Peyer's patch (tissue), 4 donors: Measurements from ENCODE around the gene LPIN1. TPM values are rescaled to one million over a fixed set of nuclear protein-coding genes. Genes with fewer than 3 reads are reported as not detected.
"Not testable (repeated sequence)": the region's sequence is repeated elsewhere in the genome, so short reads cannot be mapped to it uniquely, and the experiment has no call there.

ENCODE experiments used
- DNase-seq, 3 donors: peaks; one replicate each; pipeline ENCODE4 v3.0.0-alpha.2; 2017 to 2019
- H3K27ac ChIP-seq, 4 donors: fragments of 200-600 bp; sonication (generic); one replicate each; pipeline ENCODE4 v1.5.1; 2016 to 2019
- H3K27me3 ChIP-seq, 2 donors: fragments of 200-600 bp; sonication (generic); one replicate each; pipeline ENCODE4 v1.5.1; 2019
- H3K36me3 ChIP-seq, 3 donors: fragments of 200-600 bp; sonication (generic); one replicate each; pipeline ENCODE4 v1.5.1; 2016 to 2019
- H3K4me1 ChIP-seq, 4 donors: fragments of 200-600 bp; sonication (generic); one replicate each; pipeline ENCODE4 v1.5.1; 2016 to 2019
- H3K4me3 ChIP-seq, 4 donors: fragments of 200-600 bp; sonication (generic); 1 replicate in 3 of 4; 2 replicates in 1 of 4; pipeline ENCODE4 v1.5.1; 2016 to 2019; ENCODE audit warnings: mild to moderate bottlenecking in 1 of 4
- H3K9me3 ChIP-seq, 4 donors: fragments of 200-600 bp; sonication (generic); one replicate each; pipeline ENCODE4 v1.5.1; 2016 to 2019; ENCODE audit warnings: mild to moderate bottlenecking in 1 of 4
- CTCF ChIP-seq, 6 experiments: fragments of 450-650 bp in 4 of 6; fragments of 200-600 bp in 2 of 6; sonication (generic) in 1 of 6; IDR thresholded peaks; one replicate each; pipeline ENCODE4 v1.5.1; 2017 to 2019; ENCODE audit warnings: antibody characterized with exemption in 6 of 6, mild to moderate bottlenecking in 3 of 6, moderate library complexity in 1 of 6
- POLR2A ChIP-seq, 2 donors: fragments of 450-650 bp; IDR thresholded peaks; one replicate each; pipeline ENCODE4 v1.5.1; 2017; ENCODE audit warnings: antibody characterized with exemption in 2 of 2, mild to moderate bottlenecking in 2 of 2, moderate library complexity in 2 of 2
- total RNA-seq, 4 donors: library from RNA; depleted of rRNA; stranded (reverse); fragments of >200 nt; gene quantifications; one replicate each; pipeline ENCODE4 v1.1.0, GENCODE V29; 2016

Gene LPIN1
- total RNA-seq, 4 donors from 2014 or later: 28.7 to 69.3 (median 44.0) TPM

DNA sequence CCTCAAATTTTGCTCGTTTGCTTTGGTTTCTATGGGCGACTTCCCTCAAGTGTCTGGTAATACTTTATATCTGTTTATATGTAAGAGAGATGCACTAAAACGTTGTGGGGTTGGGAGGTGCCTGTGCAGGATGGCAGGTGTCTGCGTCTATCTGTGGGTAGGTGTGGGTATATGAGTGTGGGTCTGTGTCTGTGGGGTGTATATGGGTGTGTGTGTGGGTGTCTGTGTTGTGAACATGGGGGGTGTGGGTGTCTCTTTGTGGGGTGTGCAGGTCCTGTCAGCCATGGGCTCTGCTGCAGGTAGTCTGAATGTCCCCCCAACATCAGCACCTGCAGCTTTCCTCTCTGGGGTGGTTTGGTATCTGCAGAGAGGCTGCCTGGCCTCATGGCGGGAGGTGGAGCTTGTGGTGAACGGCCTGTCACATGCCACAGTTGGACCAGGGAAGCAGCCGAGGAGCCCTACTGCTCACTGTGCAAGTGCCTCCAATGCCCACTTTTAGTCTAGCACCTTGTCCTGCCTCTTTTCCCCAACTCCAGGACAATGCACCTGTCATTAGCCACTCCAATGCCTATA is 90.3 kb downstream of the LPIN1 start:
- no peaks in the 10 kb centered on the region for H3K36me3 ChIP-seq
- H3K4me3 ChIP-seq: no peak overlapping the region
- no peaks in the 10 kb centered on the region for H3K4me1 ChIP-seq
- no peaks in the 10 kb centered on the region for H3K27me3 ChIP-seq
- no peak for DNase-seq
- H3K27ac ChIP-seq: no peak overlapping the region
- peaks cover 0 to 5% (median 0%) of the 10 kb centered on the region in 4 donors for H3K9me3 ChIP-seq
- no peak for TF ChIP-seq CTCF (IDR thresholded peaks at IDR 0.05)
- TF ChIP-seq POLR2A (IDR thresholded peaks at IDR 0.05): no peak

DNA sequence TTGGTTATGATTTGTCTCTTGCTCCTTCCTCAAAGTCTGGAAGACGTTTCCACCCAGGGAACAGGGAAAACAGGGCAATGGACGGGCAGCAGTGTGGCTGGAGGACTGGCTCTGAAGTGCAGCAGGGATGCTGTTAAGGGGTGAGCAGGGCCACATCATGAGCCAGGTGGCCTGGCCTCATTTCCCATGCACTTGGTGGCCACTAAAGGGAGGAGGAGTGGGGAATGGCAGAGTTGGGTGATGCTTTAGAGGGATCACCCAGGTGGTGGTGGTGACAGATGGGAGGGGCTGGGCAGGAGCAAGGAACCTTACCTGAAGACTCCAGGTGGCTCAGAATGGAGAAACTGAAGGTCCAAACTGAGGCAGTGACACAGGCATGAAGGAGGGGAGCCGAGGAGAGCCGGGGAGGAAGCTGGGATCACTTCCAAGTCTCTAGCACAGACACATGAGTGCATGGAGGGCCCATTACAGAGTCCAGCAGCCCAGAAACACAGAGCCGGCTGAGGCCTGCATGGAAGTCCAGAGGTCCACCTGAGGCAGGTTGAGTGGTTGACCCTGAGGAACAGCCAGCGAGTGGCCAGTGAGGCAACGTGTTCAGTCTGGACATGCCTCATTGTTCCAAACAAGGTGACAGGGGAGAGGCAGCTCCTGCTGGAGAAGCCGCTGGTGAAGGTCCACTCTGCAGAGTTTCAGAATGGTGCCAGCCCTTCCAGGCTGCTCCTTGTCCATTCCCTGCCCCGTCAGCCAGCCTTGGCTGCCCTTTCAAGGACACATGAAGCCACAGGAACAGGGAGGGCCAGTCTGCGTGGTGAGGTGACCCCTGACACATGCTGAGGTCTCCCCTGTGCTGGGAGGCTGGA is 91.7 kb downstream of the LPIN1 start:
- no peak for DNase-seq
- Histone ChIP-seq H3K27me3 (no peaks in the 10 kb centered on the region), H3K4me3 (no peak overlapping the region), H3K9me3 (peaks cover 0 to 5% (median 0%) of the 10 kb centered on the region in 4 donors), H3K27ac (no peak overlapping the region), H3K4me1 (no peaks in the 10 kb centered on the region), H3K36me3 (no peaks in the 10 kb centered on the region)
- TF ChIP-seq CTCF (IDR thresholded peaks at IDR 0.05): no peak
- no peak for TF ChIP-seq POLR2A (IDR thresholded peaks at IDR 0.05)

- Histone ChIP-seq H3K27me3 (no peaks in the 10 kb centered on the region), H3K4me1 (no peaks in the 10 kb centered on the region), H3K27ac (no peak overlapping the region), H3K4me3 (no peak overlapping the region), H3K36me3 (no peaks in the 10 kb centered on the region), H3K9me3 (no peaks in the 10 kb centered on the region)
- DNase-seq: no peak
- TF ChIP-seq CTCF (IDR thresholded peaks at IDR 0.05) (no peak), POLR2A (IDR thresholded peaks at IDR 0.05) (no peak)
Measured at GRCh38 chr2:11839916-11840315, 93.5 kb downstream of the LPIN1 start.

DNA sequence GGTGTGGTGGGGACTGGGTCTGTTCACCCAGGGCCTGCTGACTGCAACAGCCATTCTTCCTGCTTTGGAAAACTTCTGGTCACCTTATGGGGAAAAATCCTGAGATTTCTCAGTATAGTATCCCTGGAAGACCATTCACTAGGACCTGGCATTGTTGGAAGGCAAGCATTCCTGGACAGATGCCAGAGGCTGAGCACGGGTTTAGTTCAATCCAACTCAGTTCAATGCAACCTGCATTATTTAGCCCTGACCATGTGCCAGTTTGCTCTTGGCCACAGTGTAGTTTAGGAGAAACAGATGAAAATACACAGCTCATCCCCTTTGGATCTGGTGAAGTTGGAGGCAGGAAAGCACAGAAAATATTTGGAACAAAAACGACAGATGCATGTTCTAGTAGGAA is 95.9 kb downstream of the LPIN1 start:
- no peak overlapping the region for H3K4me3 ChIP-seq
- H3K27me3 ChIP-seq: no peaks in the 10 kb centered on the region
- H3K9me3 ChIP-seq: no peaks in the 10 kb centered on the region
- H3K27ac ChIP-seq: no peak overlapping the region
- TF ChIP-seq CTCF (IDR thresholded peaks at IDR 0.05) (no peak), POLR2A (IDR thresholded peaks at IDR 0.05) (no peak)
- H3K36me3 ChIP-seq: no peaks in the 10 kb centered on the region
- DNase-seq: no peak
- no peaks in the 10 kb centered on the region for H3K4me1 ChIP-seq

DNA sequence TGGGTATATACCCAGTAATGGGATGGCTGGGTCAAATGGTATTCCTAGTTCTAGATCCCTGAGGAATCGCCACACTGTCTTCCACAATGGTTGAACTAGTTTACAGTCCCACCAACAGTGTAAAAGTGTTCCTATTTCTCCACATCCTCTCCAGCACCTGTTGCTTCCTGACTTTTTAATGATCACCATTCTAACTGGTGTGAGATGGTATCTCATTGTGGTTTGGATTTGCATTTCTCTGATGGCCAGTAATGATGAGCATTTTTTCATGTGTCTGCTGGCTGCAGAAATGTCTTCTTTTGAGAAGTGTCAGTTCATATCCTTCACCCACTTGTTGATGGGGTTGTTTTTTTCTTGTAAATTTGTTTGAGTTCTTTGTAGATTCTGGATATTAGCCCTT is 98.4 kb downstream of the LPIN1 start:
- not testable (repeated sequence) for H3K4me3 ChIP-seq, H3K4me1 ChIP-seq, H3K9me3 ChIP-seq, DNase-seq, H3K27ac ChIP-seq, H3K27me3 ChIP-seq, H3K36me3 ChIP-seq

DNA sequence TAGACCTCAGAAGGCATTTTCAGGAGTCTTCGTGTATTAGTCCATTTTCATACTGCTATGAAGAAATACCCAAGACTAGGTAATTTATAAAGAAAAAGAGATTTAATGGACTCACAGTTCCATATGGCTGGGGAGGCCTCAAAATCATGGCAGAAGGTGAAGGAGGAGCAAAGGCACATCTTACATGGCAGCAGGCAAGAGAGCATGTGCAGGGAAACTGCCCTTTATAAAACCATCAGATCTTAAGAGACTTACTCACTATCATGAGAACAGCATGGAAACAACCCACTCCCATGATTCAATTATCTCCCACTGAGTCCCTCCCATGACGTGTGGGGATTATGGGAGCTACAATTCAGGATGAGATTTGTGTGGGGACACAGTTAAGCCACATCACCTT is 101.5 kb downstream of the LPIN1 start:
- not testable (repeated sequence) for H3K27me3 ChIP-seq, H3K27ac ChIP-seq, H3K4me3 ChIP-seq, H3K9me3 ChIP-seq, H3K4me1 ChIP-seq, DNase-seq, H3K36me3 ChIP-seq
